Glomerular visceral epithelial cell (primary cell): ENCODE results near the gene KRTAP5-4.
"Not testable (repeated sequence)": the region's sequence is repeated elsewhere in the genome, so short reads cannot be mapped to it uniquely, and the experiment has no call there.

ENCODE experiments used
- DNase-seq: peaks from one replicate; pipeline ENCODE4 v3.0.0-alpha.2; 2016; ENCODE audit errors: extremely low spot score

KRTAP5-4 gene

DNA sequence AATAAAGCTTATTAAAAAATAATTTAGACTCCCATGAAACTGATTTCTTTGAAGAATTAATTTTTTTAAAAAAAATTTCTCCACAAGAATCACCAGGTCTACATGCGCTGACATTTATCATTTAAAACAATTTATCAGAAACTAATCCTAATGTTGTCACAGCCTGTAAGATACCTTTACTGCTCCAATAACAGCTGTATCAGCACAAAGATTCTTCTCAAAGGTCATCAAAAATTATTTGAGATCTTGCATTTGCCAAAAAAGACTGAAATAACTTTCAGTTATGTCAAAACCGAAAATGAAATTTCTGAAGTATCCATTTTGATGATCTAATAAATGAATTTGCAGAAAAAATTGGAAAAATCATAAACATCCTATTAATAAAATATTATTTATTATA, 15.7 kb upstream of the KRTAP5-4 start:
- DNase-seq = no peak

- DNase-seq = no peak
Observed at GRCh38 chr11:1636291-1636950, 14.5 kb upstream of the KRTAP5-4 start.

GRCh38 chr11:1633864-1634263, 11.9 kb upstream of the KRTAP5-4 start:
- no peak for DNase-seq

- DNase-seq = no peak
Observed at GRCh38 chr11:1632053-1632714, 10.2 kb upstream of the KRTAP5-4 start.

DNA sequence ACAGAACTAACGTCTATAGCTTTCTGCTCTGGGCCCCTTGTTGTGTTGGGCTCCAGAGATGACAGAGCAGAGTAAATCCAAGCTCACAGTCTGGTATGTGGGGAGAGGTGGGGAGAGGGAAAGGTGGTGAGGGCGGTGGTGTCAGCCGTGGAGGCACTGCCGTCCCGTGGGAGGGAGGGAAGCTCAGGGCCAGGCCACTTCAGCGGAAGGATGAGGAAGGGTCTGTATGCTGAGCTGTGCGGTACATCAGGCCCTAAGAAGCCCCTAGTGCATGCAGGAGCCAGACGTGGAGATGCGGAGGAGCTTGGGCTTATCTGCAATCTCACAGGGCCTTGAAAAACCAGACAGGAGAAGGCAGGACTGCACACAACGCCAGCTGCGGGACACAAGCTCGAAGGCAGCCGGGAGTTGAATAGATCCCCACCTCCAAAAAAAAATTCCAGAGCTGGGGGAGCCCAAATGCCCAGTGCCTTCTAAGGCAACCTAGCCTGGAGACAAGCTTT, 9.2 kb upstream of the KRTAP5-4 start:
- no peak for DNase-seq

DNA sequence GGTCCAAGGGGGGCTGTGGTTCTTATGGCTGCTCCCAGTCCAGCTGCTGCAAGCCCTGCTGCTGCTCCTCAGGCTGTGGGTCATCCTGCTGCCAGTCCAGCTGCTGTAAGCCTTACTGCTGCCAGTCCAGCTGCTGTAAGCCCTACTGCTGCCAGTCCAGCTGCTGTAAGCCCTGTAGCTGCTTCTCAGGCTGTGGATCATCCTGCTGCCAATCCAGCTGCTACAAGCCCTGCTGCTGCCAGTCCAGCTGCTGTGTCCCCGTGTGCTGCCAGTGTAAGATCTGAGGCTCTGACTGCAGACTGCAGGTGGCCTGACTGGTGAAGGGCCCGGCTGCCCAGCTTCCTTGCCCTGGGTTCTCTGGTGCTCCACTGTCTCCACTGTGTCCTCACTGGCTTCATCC, 8.3 kb upstream of the KRTAP5-4 start:
- DNase-seq = no peak

DNA sequence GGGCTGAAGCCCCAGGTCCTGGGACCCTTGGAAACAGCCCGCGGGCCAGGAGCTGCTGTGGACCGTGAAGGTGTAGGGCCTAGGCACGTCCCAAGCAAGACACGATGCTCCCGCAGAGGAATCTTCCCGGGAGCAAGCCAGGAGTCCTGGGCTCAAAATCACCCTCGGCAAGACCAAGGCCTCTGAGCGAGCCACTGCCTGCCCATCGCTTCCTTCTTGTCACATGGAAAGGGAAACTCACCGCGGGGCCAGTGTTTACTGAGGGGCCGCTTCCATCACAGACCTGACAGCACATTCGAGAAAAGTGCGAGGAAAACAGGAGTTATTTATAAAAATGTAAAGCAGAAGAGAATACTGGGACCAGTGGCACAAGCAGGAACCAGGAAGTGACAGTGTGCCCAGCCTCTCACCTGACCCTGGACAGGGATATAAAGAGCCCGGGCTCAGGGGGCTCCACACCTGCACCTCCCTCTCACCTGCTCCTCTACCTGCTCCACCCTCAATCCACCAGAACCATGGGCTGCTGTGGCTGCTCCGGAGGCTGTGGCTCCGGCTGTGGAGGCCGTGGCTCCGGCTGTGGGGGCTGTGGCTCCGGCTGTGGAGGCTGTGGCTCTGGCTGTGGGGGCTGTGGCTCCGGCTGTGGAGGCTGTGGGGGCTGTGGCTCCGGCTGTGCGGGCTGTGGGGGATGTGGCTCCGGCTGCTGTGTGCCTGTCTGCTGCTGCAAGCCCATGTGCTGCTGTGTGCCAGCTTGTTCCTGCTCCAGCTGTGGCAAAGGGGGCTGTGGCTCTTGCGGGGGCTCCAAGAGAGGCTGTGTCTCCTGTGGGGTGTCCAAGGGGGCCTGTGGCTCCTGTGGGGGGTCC, 7.6 kb upstream of the KRTAP5-4 start, which contains the start of gene KRTAP5-5:
Gene KRTAP5-5, plus strand, starts transcription at position 450 of the 860 bp plus-strand sequence. Its CDS starts 66 bp downstream, at position 516.
- DNase-seq = no peak

DNA sequence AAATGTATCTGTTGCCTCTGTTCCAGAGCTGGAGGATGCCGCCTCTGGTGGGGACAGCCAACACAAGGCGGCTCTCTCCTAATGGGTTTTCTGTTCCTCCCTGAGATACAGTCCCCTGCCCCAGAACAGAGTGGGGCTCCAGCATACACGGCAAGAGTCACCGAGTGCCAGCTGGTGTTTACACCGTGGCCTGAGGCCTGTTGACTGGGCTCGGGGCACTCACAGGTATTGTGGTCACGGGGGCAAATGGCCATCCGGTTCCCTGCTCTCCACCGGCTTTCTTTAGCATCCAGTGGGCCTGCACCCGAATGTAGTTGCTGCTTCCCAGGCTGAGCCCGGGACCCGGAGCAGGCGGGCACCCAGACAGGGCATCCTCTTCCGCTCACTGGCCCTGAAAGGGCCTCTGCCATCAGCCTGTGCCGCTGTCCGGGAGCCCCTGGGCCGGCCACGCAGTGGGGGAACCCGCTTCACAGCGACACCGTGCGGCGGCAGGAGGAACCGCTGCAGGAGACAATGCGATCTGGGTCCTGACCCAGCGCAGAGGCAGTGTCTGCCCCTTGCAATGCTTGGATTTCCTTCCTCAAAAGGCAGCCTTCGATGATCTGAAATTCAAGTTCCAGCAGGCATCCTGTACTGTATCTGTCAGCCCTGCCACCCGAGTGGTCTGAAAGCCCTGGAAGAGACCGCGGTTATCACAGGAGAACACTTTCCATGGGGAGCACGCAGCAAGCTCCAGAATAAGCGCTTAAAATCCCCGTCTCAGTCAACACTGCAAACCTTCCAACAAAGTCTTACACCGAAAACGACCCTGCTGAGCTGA, 6.8 kb upstream of the KRTAP5-4 start:
- DNase-seq = peak; percentile 45

DNA sequence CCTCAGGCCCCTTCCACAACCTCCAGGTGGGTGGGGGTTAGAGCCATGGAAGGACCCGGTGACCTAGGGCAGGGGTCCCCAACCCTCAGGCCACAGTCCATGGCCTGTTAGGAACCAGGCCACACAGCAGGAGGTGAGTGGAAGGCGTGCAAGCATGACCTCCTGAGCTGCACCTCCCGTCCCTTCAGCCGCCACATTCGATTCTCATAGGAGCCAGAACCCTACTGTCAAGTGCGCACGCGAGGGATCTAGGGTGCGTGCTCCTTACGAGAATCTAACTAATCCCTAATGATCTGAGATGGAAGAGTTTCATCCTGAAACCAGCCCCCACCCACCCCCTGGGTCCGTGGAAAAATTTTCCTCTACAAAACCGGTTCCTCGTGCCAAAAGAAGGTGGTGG, 3.6 kb upstream of the KRTAP5-4 start:
- no peak for DNase-seq

DNA sequence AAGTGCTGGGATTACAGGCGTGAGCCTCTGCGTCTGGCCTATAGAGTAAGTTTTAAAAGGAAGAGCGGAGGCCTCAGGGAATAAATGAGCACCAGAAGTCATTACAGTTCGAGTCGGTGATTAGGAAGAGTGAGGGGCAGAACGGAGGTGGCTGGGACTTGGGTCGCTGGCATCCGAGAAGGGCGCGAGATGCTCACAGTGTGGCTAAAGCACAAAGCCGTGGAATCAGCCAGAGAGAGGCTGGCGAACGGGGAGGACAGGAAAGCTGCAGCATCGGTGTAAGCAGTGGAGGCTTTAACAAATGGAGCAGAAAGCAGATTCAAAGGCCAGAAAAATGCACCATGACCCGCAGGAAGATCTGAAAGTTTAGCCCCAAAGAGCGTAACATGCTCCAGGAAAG, 2.7 kb upstream of the KRTAP5-4 start:
- no peak for DNase-seq

DNA sequence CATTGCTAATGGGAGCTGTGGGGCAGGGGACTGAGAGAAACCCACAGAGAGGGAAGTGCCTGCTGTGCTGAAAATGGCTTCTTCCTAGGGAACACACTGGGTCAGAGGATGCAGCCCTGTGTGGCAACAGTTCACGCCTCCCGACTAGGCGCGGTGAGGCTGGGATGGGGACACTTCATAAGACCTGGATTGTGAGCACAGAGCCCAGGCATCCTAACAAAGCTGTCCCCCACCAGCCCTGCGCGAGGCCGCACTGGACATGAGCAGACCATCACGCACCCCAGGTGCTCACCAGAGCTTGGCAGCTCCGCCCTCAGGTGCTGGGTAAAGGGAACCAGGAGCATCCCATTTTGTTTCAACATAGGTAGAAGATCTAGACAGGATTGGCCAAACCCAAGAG, 1.8 kb upstream of the KRTAP5-4 start:
- no peak for DNase-seq

DNA sequence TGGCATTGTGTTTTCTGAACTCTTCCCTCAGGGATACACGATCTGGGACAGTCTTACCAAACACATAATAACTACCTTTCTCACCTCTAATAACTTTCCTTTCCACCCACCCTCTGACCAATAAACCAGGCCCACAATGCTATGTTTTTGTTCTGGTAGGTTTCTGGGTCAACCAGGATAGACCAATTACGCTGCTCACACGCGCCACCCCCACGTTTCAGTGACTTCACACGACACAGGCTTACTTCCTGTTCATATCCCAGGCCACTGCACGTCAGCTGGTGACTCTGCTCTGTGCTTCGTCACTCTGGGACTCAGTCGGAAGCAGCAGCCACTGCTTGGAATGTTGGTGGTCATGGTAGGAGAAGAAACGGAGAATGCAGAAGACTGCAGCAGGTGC, 2.5 kb downstream of the KRTAP5-4 start:
- DNase-seq = no peak

DNA sequence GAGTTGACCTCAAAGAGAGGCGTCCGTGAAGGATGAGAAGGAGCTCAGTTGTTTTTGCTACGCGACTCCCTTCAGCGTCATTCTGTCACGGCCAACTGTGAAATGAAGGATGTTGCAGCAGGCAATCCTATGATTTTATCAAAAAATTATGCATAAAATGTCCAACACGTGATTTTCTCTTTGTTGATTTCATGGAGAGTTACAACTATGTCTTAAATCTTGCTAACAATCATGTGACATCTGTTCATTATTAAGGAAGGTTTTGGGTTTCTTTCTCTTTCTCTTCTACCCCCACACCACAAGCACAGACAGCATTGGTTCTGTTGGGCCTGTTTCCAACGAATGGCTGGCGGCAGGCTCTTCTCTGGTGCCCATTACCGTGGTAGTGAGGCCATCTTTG, 3.7 kb downstream of the KRTAP5-4 start:
- no peak for DNase-seq

- DNase-seq = no peak
Observed at GRCh38 chr11:1608363-1608762, 13.6 kb downstream of the KRTAP5-4 start, which contains the start of gene KRTAP5-3. Gene KRTAP5-3 (minus strand): TSS chr11:1608463. CDS start chr11:1608385, 78 bp downstream.

DNA sequence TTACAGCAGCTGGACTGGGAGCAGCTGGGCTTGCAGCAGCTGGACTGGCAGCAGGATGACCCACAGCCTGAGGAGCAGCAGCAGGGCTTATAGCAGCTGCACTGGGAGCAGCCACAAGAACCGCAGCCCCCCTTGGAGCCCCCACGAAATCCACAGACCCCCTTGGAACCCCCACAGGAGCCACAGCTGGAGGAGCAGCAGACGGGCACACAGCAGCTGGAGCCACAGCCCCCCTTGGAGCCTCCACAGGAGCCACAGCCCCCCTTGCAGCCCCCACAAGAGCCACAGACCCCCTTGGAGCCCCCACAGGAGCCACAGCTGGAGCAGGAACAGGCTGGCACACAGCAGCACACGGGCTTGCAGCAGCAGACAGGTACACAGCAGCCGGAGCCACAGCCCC, 14.0 kb downstream of the KRTAP5-4 start:
- not testable (repeated sequence) for DNase-seq

DNA sequence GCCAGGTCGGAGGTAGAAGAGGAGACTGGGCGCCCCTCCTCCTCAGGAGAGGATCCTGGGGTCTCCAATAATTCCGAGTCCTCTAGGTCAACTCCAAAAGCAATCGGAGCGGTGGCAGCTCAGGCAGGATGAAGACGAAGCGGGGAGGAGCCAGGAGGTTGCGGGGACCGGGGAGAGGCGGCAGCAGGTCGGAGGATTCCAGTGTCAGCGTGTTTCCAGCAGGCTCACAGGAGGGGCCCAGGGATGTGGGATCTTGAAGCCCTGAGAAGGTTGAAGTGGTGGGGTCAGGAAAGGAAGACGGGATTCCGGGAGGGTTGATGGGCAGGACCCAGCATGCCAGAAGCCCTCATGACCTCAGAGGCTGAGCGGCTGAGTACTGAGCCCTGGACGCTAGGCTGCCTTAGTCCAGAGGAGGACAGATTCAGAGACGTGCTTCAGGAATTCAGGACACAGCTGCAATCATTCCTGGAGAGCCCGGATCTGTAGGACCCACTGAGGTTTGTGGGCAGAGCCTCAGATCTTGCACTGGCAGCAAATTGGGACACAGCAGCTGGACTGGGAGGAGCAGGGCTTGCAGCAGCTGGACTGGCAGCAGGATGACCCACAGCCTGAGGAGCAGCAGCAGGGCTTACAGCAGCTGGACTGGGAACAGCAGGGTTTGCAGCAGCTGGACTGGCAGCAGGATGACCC, 14.6 kb downstream of the KRTAP5-4 start:
- peak; percentile 2 for DNase-seq

DNA sequence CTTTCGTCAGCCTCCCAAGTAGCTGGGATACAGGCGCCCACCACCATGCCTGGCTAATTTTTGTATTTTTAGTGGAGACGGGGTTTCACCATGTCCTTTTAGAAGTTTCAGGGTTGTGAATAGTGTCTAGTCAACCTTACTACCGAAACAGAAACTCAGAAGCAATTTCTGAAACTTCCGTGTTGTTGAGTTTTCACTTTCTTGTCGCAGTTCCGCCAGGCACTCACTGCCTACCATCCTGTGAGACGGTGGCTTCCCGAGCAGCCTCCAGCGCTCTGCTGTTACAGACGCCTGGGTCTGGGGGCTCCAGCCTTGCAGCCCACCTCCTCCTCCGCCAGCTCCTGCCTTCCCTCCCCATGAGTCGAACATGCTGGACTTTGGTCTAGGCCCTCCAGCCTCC, 16.0 kb downstream of the KRTAP5-4 start:
- not testable (repeated sequence) for DNase-seq

GRCh38 chr11:1604711-1605110, 17.2 kb downstream of the KRTAP5-4 start:
- no peak for DNase-seq

DNA sequence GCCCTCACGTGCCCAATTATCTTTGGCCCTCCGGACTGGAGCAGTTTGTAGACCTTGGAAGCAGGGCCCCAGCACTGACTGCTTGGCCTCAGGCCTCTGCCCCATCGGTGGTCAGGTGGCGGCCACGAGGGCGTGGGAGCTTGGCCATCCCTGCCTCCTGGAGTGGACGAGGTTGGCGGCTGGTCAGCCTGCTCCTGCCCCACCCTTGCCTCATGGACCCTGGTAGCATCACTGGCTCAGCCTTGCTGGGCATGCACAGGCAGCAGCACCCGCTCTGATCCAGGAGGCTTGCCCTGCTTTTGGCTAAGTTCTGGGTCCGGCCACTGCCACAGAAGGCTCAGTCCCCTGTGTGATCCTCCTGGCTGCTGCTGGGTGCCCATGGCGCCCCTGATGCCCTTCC, 17.8 kb downstream of the KRTAP5-4 start:
- DNase-seq = no peak

- no peak for DNase-seq
Observed at GRCh38 chr11:1603629-1604028, 18.3 kb downstream of the KRTAP5-4 start.

DNA sequence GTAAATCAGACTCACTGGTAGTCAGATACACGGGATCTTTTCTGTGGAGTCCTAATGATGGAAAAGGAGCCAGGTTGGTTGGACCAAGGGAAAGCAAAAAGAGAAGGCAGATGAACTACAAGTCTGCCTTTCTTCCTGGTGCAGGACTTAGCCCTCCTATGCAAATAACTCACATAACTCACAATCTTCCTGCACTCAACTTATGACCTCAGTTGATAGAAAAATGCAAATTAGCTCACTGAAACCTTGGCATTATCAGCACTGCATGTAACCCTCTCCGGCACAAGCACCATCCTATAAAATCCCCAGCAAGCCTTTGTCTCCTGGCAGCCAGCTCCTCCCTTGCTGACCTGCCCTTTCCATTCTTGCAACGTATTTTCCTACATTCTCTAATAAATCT, 20.3 kb downstream of the KRTAP5-4 start:
- not testable (repeated sequence) for DNase-seq
